Progenitor cell of endocrine pancreas (in vitro differentiated cells): Measurements from ENCODE around the gene PTH2R. TPM values are rescaled to one million over a fixed set of nuclear protein-coding genes. Genes with fewer than 3 reads are reported as not detected.
"Not testable (repeated sequence)": the region's sequence is repeated elsewhere in the genome, so short reads cannot be mapped to it uniquely, and the experiment has no call there.

Source experiments
- DNase-seq: peaks from one replicate; pipeline ENCODE4 v3.0.0; 2021; ENCODE audit warnings: low spot score; ENCODE audit not compliant: unreplicated experiment
- H3K27ac Mint-ChIP-seq: 2 replicates; pipeline ENCODE4 v1.8.0; 2021; ENCODE audit warnings: mild to moderate bottlenecking, moderate library complexity, mixed read lengths
- H3K27me3 Mint-ChIP-seq: 2 replicates; pipeline ENCODE4 v1.8.0; 2021; ENCODE audit warnings: mixed read lengths
- H3K36me3 Mint-ChIP-seq: 2 replicates; pipeline ENCODE4 v1.8.0; 2022; ENCODE audit warnings: mixed read lengths; ENCODE audit not compliant: insufficient read depth
- H3K4me1 Mint-ChIP-seq: 2 replicates; pipeline ENCODE4 v1.8.0; 2021; ENCODE audit warnings: low read depth, mixed read lengths
- H3K4me3 Mint-ChIP-seq: 2 replicates; pipeline ENCODE4 v1.8.0; 2021; ENCODE audit warnings: low read depth, mild to moderate bottlenecking, moderate library complexity, mixed read lengths
- H3K9me3 Mint-ChIP-seq: 2 replicates; pipeline ENCODE4 v1.8.0; 2021; ENCODE audit warnings: low read depth, mixed read lengths
- CTCF ChIP-seq: fragments of 200-600 bp; sonication (generic); IDR thresholded peaks from one replicate; pipeline ENCODE4 v1.5.0; 2021; ENCODE audit warnings: antibody characterized with exemption, mild to moderate bottlenecking; ENCODE audit not compliant: unreplicated experiment
- total RNA-seq: library from RNA; stranded (reverse); gene quantifications from 2 replicates; pipeline ENCODE4 v1.2.1, GENCODE V29; 2021

Gene PTH2R
- total RNA-seq, 1 donor from 2014 or later: 3.5 TPM

GRCh38 chr2:208370881-208371633, 35.5 kb upstream of the PTH2R start:
- DNase-seq: no peak
- Mint-ChIP-seq H3K4me1 (no peaks in the 10 kb centered on the region), H3K27ac (no peak overlapping the region), H3K27me3 (no peaks in the 10 kb centered on the region), H3K4me3 (no peak overlapping the region), H3K9me3 (no peaks in the 10 kb centered on the region), H3K36me3 (no peaks in the 10 kb centered on the region)
- TF ChIP-seq CTCF: no peak

GRCh38 chr2:208371634-208371935, 35.0 kb upstream of the PTH2R start:
- no peak for DNase-seq
- no peak overlapping the region for H3K4me3 Mint-ChIP-seq
- no peaks in the 10 kb centered on the region for H3K9me3 Mint-ChIP-seq
- H3K4me1 Mint-ChIP-seq: no peaks in the 10 kb centered on the region
- H3K27ac Mint-ChIP-seq: no peak overlapping the region
- no peaks in the 10 kb centered on the region for H3K36me3 Mint-ChIP-seq
- H3K27me3 Mint-ChIP-seq: no peaks in the 10 kb centered on the region
- no peak for TF ChIP-seq CTCF

GRCh38 chr2:208373460-208374089, 33.0 kb upstream of the PTH2R start:
- Mint-ChIP-seq H3K27me3 (no peaks in the 10 kb centered on the region), H3K36me3 (no peaks in the 10 kb centered on the region), H3K4me1 (no peaks in the 10 kb centered on the region), H3K4me3 (no peak overlapping the region), H3K27ac (no peak overlapping the region), H3K9me3 (peaks cover 3% of the 10 kb centered on the region)
- peak; percentile 83 for TF ChIP-seq CTCF
- no peak for DNase-seq

GRCh38 chr2:208375491-208376068, 31.0 kb upstream of the PTH2R start:
- no peaks in the 10 kb centered on the region for H3K36me3 Mint-ChIP-seq
- no peak for DNase-seq
- no peak overlapping the region for H3K27ac Mint-ChIP-seq

GRCh38 chr2:208377344-208377860, 29.2 kb upstream of the PTH2R start:
- not testable (repeated sequence) for H3K4me3 Mint-ChIP-seq

More at GRCh38 chr2:208375491-208376068, 31.0 kb upstream of the PTH2R start:
- H3K4me1 Mint-ChIP-seq: no peaks in the 10 kb centered on the region
- no peak overlapping the region for H3K4me3 Mint-ChIP-seq
- TF ChIP-seq CTCF: no peak
- H3K27me3 Mint-ChIP-seq: no peaks in the 10 kb centered on the region
- peaks cover 3% of the 10 kb centered on the region for H3K9me3 Mint-ChIP-seq

More at GRCh38 chr2:208377344-208377860, 29.2 kb upstream of the PTH2R start:
- H3K27ac Mint-ChIP-seq, H3K4me1 Mint-ChIP-seq, H3K27me3 Mint-ChIP-seq, H3K36me3 Mint-ChIP-seq, H3K9me3 Mint-ChIP-seq, DNase-seq: not testable (repeated sequence)
